Erythroblast (primary cell): ENCODE results near the gene SNX27.
A peak's percentile ranks its signal among the peaks of the same experiment; 100 is the strongest.

Experiments
- DNase-seq, 2 experiments: peaks; one replicate each; lab custom pipeline; 2025; lab: John Stamatoyannopoulos, UW
- GATA1 ChIP-seq: IDR thresholded peaks from 2 replicates; pipeline ENCODE4 v1.6.1; 2011; ENCODE audit warnings: low read depth, mild to moderate bottlenecking, control low read depth, low read length, moderate library complexity
- POLR2A ChIP-seq: IDR thresholded peaks from 2 replicates; pipeline ENCODE4 v1.6.1; 2011; ENCODE audit warnings: mild to moderate bottlenecking, low read length

SNX27 gene

DNA sequence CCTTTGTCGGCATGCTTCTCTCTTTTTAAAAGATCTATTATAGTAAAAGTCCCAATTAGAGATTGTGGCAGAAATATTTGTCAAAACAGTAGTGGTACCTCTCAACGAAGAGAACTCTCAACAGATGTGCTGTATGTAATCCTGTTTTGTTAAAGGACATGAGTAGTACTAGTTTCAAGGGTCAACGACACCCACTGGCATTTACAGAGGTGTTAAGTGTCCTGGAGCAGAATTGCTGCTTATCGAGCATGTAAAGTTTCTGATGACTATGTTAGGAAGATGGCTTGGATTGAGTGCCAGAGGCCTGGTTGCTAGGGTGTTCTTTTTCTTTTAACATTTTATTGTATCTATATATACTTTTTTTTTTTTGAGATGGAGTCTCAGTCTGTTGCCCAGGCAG, 77.6 kb downstream of the SNX27 start:
- TF ChIP-seq POLR2A (no peak), GATA1 (no peak)
- no peak for DNase-seq

DNA sequence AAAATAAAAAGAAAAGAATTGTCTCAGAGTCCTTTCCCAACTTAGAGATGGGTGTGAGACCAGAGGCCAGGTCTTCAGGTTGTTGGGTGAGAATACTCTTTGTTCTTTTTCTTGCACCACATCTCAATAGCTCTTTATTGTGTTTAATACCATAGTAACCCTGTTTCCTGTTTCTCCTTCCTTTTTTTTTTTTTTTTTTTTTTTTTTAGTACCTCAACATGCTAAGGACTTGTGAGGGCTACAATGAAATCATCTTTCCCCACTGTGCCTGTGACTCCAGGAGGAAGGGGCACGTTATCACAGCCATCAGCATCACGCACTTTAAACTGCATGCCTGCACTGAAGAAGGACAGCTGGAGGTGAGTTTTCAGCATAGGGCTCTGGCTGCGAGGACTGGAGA, 80.4 kb downstream of the SNX27 start:
- no peak for DNase-seq
- TF ChIP-seq GATA1 (no peak), POLR2A (no peak)

- DNase-seq: peak; percentile 51 to 69
- TF ChIP-seq GATA1 (no peak), POLR2A (no peak)
These were observed 81.3 kb downstream of the SNX27 start for GRCh38 chr1:151693057-151693651.

- TF ChIP-seq GATA1 (no peak), POLR2A (no peak)
- DNase-seq: no peak
These were observed 89.7 kb downstream of the SNX27 start for GRCh38 chr1:151701515-151701914.

- no peak for DNase-seq
- no peak for TF ChIP-seq POLR2A
- no peak for TF ChIP-seq GATA1
These were observed 91.1 kb downstream of the SNX27 start for GRCh38 chr1:151702936-151703335.

DNA sequence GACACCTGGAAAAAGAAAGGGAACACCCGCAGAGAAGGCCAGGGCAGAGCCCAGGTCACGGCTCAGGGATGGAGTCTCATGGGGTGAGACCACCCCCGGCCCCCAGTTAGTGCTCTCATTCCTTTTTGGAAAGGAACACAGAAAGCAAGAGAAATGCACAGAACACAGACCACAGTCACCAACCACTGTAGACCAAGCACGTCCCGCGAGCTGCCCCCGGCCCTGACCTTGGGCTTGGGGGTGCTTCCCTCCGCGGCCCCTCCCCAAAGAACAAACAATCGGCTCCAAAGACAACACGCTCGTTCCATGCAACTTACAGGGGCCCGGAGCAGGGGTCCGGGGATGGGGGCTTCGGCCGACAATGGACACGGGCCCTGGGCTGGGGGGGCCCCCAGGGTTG, 92.0 kb downstream of the SNX27 start:
- DNase-seq: no peak
- TF ChIP-seq GATA1 (no peak), POLR2A (no peak)

GRCh38 chr1:151704246-151704645, 92.4 kb downstream of the SNX27 start:
- DNase-seq: no peak

GRCh38 chr1:151705146-151705545, 93.3 kb downstream of the SNX27 start:
- DNase-seq: no peak
- TF ChIP-seq GATA1: no peak
- no peak for TF ChIP-seq POLR2A

More at GRCh38 chr1:151704246-151704645, 92.4 kb downstream of the SNX27 start:
- TF ChIP-seq GATA1: no peak
- no peak for TF ChIP-seq POLR2A

GRCh38 chr1:151705753-151706463, 94.1 kb downstream of the SNX27 start:
- peak in 1 of 2 experiments; percentile 14 for DNase-seq
- no peak for TF ChIP-seq POLR2A
- no peak for TF ChIP-seq GATA1

- TF ChIP-seq POLR2A: no peak
- no peak for DNase-seq
These were observed 94.9 kb downstream of the SNX27 start for GRCh38 chr1:151706464-151707415.

GRCh38 chr1:151707541-151708065, 95.8 kb downstream of the SNX27 start:
- no peak for TF ChIP-seq GATA1
- no peak for DNase-seq

- TF ChIP-seq GATA1 (no peak), POLR2A (no peak)
- DNase-seq: no peak
These were observed 97.0 kb downstream of the SNX27 start for GRCh38 chr1:151708891-151709290.

DNA sequence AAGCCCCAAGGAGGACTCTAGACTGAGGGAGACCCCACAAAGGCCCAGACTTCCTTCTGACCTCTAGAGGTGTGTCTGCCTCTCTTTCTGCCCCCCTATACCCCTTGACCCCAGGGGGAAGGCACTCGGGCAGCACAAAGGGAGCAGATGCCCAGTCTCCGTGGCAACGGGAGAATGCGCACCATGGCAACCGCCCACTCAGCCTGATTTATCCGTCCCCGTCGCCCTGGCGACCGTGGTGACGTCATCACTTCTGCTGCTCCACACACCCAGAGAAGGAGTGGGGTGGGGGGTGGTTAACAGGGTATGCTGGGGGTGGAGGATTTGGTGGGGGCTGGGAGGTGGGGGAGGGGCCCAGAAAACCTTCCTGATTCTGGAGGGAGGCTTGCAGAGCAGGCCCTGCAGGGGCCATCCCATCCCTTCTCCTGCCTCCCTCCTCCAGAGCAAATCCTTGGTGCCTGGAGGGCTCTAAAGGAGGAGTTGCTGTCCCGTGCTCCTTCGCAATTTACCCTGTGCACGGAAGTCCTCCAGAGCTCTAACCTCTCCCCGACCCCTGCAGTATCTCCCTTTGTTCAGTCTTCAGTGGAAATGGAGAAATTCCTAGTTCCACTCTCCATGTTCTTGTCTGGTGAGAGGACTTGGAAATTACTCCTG, 98.5 kb downstream of the SNX27 start:
- TF ChIP-seq POLR2A (no peak), GATA1 (no peak)
- DNase-seq: peak; percentile 54 to 64
